ENCODE measurements around the gene UTS2B.

DNA sequence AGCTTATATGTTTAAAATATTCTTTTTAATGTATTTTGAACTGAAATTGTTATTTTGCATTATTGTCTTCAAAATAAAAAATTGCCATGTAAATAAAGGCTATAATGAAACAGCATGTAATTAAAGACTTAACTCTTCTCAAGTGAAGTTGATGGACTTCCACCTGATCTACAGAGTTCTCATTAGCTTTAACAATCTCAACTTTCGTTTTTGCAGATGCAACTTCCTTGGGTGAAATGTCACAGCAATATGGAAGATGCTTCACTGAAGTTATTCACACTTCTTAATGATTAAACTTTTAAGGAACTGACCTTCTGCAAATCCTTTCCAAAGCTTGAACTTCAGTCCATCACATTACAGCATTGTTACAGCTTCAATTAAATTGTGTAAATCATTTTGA lies 67.7 kb downstream of the UTS2B start:
- TF ChIP-seq, protein P1, sequence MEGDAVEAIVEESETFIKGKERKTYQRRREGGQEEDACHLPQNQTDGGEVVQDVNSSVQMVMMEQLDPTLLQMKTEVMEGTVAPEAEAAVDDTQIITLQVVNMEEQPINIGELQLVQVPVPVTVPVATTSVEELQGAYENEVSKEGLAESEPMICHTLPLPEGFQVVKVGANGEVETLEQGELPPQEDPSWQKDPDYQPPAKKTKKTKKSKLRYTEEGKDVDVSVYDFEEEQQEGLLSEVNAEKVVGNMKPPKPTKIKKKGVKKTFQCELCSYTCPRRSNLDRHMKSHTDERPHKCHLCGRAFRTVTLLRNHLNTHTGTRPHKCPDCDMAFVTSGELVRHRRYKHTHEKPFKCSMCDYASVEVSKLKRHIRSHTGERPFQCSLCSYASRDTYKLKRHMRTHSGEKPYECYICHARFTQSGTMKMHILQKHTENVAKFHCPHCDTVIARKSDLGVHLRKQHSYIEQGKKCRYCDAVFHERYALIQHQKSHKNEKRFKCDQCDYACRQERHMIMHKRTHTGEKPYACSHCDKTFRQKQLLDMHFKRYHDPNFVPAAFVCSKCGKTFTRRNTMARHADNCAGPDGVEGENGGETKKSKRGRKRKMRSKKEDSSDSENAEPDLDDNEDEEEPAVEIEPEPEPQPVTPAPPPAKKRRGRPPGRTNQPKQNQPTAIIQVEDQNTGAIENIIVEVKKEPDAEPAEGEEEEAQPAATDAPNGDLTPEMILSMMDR (IDR thresholded peaks at IDR 0.05; ENCODE audit: low read depth, low read length) = no peak
- no peak for TF ChIP-seq EZH2phosphoT487 (IDR thresholded peaks at IDR 0.05; ENCODE audit: low read depth)
